Measurements from ENCODE around the gene CLCC1.

DNA sequence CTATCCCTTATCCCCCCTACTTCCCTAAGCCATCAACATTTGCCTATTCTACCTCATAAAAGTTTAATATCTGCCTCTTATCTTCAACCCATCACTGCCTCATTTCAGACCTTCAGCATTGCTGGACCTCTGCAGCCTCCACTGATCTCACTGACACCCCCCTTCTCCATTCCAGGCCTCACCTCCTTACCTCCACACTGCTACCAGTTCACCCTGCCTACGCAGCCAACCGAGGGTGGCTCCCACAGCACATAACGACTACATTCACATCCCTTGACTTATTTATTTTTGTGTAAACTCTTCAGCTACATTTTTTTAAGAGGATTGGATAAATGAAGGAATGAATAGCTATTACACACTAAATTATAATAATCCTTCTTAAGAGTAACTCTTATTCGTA is 14.2 kb downstream of the CLCC1 start:
- TF ChIP-seq, protein P1, sequence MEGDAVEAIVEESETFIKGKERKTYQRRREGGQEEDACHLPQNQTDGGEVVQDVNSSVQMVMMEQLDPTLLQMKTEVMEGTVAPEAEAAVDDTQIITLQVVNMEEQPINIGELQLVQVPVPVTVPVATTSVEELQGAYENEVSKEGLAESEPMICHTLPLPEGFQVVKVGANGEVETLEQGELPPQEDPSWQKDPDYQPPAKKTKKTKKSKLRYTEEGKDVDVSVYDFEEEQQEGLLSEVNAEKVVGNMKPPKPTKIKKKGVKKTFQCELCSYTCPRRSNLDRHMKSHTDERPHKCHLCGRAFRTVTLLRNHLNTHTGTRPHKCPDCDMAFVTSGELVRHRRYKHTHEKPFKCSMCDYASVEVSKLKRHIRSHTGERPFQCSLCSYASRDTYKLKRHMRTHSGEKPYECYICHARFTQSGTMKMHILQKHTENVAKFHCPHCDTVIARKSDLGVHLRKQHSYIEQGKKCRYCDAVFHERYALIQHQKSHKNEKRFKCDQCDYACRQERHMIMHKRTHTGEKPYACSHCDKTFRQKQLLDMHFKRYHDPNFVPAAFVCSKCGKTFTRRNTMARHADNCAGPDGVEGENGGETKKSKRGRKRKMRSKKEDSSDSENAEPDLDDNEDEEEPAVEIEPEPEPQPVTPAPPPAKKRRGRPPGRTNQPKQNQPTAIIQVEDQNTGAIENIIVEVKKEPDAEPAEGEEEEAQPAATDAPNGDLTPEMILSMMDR (IDR thresholded peaks at IDR 0.05): no peak
- TF ChIP-seq POLR2A (IDR thresholded peaks at IDR 0.05): no peak
